CD4-positive, alpha-beta T cell treated with Interleukin-4 for 4 hours (primary cell): ENCODE data around the gene FLII.
A peak's percentile ranks its signal among the peaks of the same experiment; 100 is the strongest.
"Not testable (repeated sequence)": the region's sequence is repeated elsewhere in the genome, so short reads cannot be mapped to it uniquely, and the experiment has no call there.

Experiments
- DNase-seq: peaks from one replicate; pipeline ENCODE4 v3.0.0-alpha.2; 2020

Gene FLII

GRCh38 chr17:18238299-18238698 lies 20.2 kb downstream of the FLII start:
- DNase-seq = no peak

- no peak for DNase-seq
Measured at GRCh38 chr17:18237461-18237860, 21.1 kb downstream of the FLII start.

DNA sequence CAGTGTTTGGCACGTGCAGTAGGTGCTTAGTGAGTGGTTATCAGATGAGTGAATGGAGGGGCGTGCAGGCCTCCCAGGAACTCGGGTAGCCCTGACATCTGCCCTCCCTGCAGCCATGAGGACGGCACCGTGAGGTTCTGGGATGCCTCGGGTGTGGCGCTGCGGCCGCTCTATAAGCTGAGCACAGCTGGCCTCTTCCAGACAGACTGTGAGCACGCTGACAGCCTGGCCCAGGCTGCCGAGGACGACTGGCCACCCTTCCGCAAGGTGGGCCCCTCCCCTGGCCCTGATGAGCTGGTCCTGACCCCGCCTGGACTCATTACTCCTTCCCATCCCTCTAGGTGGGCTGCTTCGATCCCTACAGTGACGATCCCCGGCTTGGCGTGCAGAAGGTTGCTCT lies 22.0 kb downstream of the FLII start:
- DNase-seq = no peak

- no peak for DNase-seq
Measured at GRCh38 chr17:18235743-18236256, 22.7 kb downstream of the FLII start.

- DNase-seq = no peak
Measured at GRCh38 chr17:18234853-18235380, 23.6 kb downstream of the FLII start.

- no peak for DNase-seq
Measured at GRCh38 chr17:18233803-18234518, 24.6 kb downstream of the FLII start.

DNA sequence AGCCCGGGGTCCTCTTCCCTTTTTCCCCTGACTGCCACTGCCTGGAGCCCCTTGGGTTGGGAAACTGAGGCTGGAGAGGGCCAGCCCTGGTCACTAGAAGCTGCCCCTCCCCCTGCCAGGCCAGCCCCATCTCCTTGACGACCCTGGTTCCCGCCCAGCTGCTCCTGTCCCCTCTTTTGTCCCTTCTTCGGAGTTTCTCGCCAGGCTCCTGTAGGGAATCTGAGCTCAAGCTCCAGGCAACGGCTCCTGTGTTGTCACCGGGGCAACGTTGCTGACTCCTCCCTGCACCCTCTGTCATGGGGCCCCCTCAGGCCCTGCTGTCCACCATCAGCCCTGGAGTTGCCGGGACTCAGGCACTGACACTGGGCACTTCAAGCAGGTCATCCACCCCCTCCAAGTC lies 27.4 kb downstream of the FLII start:
- no peak for DNase-seq

DNA sequence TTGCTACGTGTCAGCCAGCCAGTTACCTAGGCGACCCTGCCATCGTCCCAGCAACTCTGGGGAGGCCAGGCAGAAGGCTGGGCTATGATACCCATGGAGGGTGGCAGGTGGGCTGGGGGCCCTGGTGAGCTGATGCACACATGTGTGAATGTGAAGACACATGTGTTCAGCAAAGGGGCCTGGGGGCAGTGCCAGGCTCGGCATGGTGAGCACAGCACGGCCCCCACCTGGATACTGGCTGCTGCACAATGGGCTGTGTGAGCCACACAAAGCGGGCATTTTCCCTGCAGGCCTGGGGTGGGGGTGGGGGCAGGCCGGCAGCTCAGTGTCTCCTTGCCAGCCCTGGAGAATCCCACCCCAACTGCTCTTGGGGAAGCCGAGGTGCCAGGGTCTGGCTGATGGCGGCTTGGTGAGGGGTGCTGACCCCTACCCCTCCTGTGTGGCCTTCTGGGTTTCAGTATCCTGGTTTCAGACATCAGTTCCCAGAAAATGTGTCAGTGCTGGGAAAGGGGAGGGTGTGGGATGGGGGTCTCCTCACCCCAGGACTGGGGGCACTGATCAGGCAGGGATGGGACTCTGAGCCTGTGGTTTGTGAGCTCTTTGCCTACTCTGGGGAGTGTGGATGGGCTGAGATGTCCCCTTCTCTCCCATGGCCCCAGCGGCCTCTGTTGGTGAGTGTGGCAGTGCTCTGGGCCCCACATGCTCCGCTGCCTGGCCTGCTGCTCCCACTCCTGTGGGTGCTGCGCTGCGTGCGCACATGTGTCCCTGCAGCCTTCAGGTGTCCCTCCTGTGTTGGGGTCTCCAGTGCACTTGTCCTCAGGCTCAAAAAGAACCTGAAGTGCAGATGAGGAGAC lies 28.0 kb downstream of the FLII start:
- no peak for DNase-seq

- no peak for DNase-seq
Measured at GRCh38 chr17:18229771-18230170, 28.8 kb downstream of the FLII start.

DNA sequence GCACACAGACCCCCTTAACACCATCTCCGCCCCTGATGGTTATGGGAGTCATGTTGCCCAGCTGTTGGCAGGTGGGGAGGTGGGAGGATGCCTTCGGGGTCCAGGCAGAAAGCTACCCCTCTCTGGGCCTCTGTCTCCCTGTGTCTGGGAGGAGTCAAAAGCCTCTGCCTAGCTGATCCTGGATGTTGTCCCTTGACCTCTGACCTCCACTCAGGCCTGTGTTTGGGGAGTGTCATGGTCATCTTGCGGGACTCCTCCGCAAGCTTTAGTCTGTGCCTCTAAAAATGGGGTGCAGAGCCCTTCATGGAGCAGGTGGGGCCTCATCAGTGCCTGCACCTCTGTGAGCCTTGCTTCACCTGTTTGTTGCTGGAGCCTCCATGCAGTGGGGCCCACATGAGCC lies 29.3 kb downstream of the FLII start:
- DNase-seq = no peak

GRCh38 chr17:18228176-18228682 lies 30.3 kb downstream of the FLII start:
- DNase-seq = no peak

- DNase-seq = no peak
Measured at GRCh38 chr17:18227635-18228034, 30.9 kb downstream of the FLII start.

GRCh38 chr17:18226284-18226945 lies 32.1 kb downstream of the FLII start:
- DNase-seq = no peak

DNA sequence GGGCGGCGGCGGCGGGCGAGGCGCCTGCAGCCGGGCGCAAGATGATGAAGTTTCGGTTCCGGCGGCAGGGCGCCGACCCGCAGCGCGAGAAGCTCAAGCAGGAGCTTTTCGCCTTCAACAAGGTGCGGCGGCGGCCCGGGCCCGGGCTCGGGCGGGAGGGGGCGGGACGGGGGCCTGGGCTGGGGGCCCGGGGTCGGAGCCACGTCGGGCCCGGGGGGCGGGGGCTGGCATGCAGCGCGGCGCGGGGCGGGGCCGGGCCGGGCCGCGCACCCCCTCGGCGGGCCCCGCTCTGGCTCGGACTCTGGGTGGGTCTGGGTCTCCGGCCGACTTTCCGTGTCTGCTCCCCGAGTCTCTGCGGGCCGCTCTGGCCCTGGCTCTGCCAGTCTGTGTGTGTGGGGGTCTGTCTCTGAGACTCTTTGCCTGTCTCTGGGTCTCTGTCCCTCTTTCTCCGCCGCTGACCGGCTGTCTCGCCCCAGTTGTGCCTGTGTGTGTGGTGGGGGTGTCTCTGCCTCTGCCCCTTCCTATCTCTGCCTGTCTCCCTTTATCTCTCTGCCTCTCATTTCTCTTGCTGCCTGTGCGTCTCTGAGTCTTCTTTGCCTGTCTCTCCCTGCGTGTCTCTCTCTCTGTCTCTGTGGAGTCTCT lies 32.8 kb downstream of the FLII start:
- no peak for DNase-seq

- peak; percentile 94 for DNase-seq
Measured at GRCh38 chr17:18225121-18225641, 33.4 kb downstream of the FLII start, which contains the start of gene LLGL1. Gene LLGL1 (plus strand): TSS chr17:18225635. CDS start chr17:18225683, 48 bp downstream.

DNA sequence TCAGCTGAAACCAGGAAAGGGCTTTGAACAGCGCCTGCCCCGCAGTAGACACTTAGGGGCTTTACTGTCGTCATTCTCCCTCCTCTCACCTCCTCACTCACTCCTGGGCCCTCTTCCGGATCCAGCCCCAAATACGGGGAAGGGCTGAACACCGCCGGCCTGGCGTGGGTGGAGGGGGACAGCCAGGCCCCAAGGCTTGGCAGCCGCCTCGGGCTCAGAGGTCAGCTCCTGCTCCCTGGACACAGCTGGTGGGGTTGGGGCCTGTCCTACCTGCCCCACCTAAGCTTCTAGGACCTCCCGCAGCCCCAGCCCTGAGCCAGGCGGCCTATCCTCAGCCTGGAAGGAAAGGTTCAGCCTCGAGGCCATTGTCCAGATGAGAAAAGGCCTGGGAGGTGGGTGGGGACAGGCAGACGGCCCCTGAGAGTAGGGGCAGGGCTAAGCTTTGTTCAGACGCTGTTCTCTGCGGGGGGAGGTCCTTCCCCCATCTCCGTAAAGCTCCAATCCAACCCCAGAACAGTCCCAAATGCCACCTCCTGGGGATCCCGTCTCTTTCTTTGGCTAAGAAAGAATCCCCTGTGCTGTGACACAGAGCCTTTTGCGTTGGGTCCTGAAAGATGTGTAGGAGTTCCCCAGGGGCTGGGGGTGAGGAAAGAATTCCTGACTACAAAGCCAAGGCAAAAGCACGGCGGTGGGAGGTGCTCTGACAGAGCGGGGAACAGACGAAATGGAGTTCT lies 34.0 kb downstream of the FLII start:
- DNase-seq = no peak

GRCh38 chr17:18224053-18224386 lies 34.5 kb downstream of the FLII start:
- no peak for DNase-seq

GRCh38 chr17:18218756-18219415 lies 39.7 kb downstream of the FLII start:
- DNase-seq = no peak

DNA sequence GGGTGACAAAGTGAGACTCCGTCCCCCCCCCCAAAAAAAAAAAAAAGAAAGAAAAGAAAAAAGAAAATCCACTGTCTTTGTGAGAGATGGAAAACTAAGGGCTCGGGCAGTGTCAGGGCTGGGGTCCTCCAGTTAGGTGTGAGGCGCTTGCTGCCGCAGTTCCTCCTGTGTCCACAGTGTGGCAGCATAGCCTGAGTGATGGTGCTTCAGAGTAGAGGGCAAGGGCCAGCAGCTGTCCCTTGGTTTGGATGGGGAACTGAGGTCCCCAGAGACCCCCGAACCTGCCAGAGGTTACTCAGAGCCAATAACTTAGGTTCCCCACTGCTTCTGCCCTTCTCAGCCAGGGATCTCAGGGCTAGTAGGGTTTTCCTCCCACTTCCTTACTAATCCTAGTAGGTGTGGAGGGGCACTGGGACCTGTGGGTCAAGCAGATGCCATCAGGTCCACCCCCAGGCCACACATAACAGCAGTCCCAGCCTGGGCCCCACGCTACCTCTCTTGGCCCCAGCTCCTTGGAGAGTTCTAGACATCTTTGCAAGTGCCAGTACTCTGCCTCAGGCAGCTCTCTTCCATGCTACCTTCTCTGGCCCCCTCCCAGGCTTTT lies 41.0 kb downstream of the FLII start:
- peak; percentile 73 for DNase-seq

GRCh38 chr17:18216906-18217305 lies 41.6 kb downstream of the FLII start:
- not testable (repeated sequence) for DNase-seq
